Aorta (tissue), 5 donors: Measurements from ENCODE around the gene SACS. TPM values are rescaled to one million over a fixed set of nuclear protein-coding genes. Genes with fewer than 3 reads are reported as not detected.

Experiments used
- ATAC-seq: fragments of 200-7000 bp; cut with Tn5 transposase; one replicate; pipeline ENCODE4 v1.9.1; 2022; ENCODE audit warnings: moderate library complexity; ENCODE audit not compliant: low FRiP score
- DNase-seq, 2 donors: peaks; one replicate each; pipeline ENCODE4 v3.0.0-alpha.2; 2020
- H3K27ac ChIP-seq, 2 donors: one replicate each; pipeline ENCODE4 v1.5.1; 2013; ENCODE audit warnings: low read length in 2 of 2, mild to moderate bottlenecking in 2 of 2, moderate library complexity in 2 of 2, control low read depth in 1 of 2, inconsistent platforms in 1 of 2, low read depth in 1 of 2
- H3K27me3 ChIP-seq, 2 donors: one replicate each; pipeline ENCODE4 v1.6.1; 2013; ENCODE audit warnings: control low read depth in 1 of 2, low read length in 1 of 2, mild to moderate bottlenecking in 1 of 2, moderate library complexity in 1 of 2; ENCODE audit not compliant: insufficient read depth in 2 of 2, control insufficient read depth in 1 of 2
- H3K36me3 ChIP-seq, 2 donors: one replicate each; pipeline ENCODE4 v1.6.1; 2013; ENCODE audit warnings: control low read depth in 1 of 2, low read length in 1 of 2, mild to moderate bottlenecking in 1 of 2; ENCODE audit not compliant: insufficient read depth in 2 of 2, control insufficient read depth in 1 of 2
- H3K4me1 ChIP-seq, 2 donors: one replicate each; pipeline ENCODE4 v1.6.1; 2013; ENCODE audit warnings: low read length in 2 of 2, control low read depth in 1 of 2, mild to moderate bottlenecking in 1 of 2, moderate library complexity in 1 of 2; ENCODE audit not compliant: insufficient read depth in 2 of 2, control insufficient read depth in 1 of 2
- H3K4me3 ChIP-seq, 2 donors: one replicate each; pipeline ENCODE4 v1.5.1; 2013; ENCODE audit warnings: low read length in 2 of 2, control low read depth in 1 of 2, mild to moderate bottlenecking in 1 of 2
- H3K9me3 ChIP-seq: one replicate; pipeline ENCODE4 v1.6.1; 2013; ENCODE audit warnings: mild to moderate bottlenecking, low read length; ENCODE audit not compliant: control insufficient read depth
- WGBS, 2 donors: extraction: QIAGEN DNeasy Blood & Tissue Kit; methylation state at CpG; one replicate each; pipeline ENCODE4 v1.1.7; 2013; 5-methylcytosine and 5-hydroxymethylcytosine counted together
- intact Hi-C, 2 donors: fragments of 100-400 bp; cut with DNase I; formaldehyde crosslinking; loops; one replicate each; pipeline versions ENCODE4 v1.14.2 to v1.15.0; 2022
- polyA plus RNA-seq, 2 donors: library from polyadenylated mRNA; stranded (reverse); fragments of 200-250 nt; gene quantifications; one replicate each; pipeline ENCODE4 v1.2.3, GENCODE V29; 2013
- total RNA-seq, 2 donors: library from RNA; stranded (reverse); fragmentation: NEBNext Ultra II Directional; extraction: Animal tissue kit (Norgen Biotek cat#: 25700); gene quantifications; one replicate each; pipeline ENCODE4 v1.2.1, GENCODE V29; 2021
- donor health status: healthy with polysubstance abuse.
- donor health status: Bipolar disorder and iron deficiency.
- donor health status: DM: no; HTN: no; CAD: no.
- donor health status: DM: no; HTN: no; CAD: no.
- donor health status: DM: yes; HTN: yes; CAD: no.

Gene SACS
- total and polyA plus RNA-seq, 4 donors: 3.0 to 79.0 (median 26.2) TPM

DNA sequence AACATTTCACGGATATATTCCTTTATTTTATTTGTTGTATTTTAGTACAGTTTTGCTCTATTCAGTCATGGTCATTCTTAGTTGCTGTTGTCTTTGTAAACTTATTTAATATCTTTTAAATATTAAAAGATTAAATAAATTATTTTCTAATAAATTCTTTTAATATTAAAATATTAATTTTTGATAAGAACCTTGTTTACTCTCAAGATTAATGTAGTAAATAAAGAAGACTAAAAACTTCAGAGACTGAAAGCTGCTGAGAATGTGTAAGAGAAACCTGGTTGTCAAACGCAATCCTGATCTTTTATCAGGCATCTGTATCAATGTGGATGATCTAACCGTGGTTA, 34.4 kb upstream of the SACS start:
- Histone ChIP-seq H3K4me1 (peaks cover 0 to 5% of the 10 kb centered on the region in 2 donors), H3K36me3 (no peaks in the 10 kb centered on the region), H3K4me3 (no peak overlapping the region), H3K27me3 (no peaks in the 10 kb centered on the region), H3K27ac (no peak overlapping the region), H3K9me3 (no peaks in the 10 kb centered on the region)
- DNase-seq (no peak), ATAC-seq (no peak)
- WGBS, 2 donors: 85 to 92% methylated on average over 3 of the region's 3 CpGs
- intact Hi-C loops: loop anchor here in 1 of 2 donors (5.0 to 10.0 kb wide), 4 partner anchors 109 to 429 kb away; partner anchors contain the start of gene C1QTNF9B

DNA sequence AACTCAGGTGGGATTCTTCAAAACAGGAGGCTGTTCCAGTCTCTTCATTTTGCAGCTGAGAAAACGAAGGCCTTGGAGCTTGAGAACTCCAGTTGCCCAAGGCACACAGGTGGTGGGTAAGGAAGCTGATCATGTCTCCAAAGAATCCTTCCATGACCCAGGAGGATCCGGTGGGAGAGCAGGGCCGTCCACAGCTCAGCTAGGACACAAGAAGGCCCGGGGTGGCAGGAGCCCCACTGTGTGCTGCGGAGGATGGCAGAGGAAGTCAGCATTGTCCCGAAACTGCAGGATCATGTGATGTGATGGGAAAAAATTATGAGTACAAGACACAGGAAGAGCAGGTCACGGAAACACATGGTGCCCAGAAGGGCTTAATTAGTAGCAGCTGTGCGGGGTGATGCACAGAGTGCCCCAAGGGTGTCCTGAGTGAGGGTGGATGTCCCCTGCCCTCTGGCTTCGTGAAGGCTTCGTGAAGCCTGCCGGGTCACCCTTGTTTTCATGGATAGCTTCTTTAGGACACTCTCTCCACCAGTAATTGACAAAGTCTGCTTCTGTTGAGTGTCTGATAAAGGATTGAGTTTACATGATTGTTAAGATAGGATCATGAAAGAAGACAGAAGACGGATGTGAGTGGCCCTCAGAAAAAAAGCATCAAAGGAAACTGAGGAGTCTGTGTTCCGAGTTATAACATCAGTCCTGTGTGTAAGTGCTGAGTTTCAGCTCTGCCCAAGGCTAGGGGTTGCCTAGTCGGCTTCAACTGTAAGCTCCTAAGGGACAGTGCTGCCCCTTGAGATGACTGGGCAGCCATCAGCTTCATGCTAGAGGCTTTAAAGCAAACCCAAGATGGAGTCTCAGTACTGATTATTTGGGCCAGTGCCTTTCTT, 33.8 kb upstream of the SACS start:
- no peak for ATAC-seq
- no peak overlapping the region for H3K4me3 ChIP-seq
- peak in 1 of 2 donors; percentile 42 for DNase-seq
- peaks cover 0 to 5% of the 10 kb centered on the region in 2 donors for H3K4me1 ChIP-seq
- intact Hi-C loops: loop anchor here in 1 of 2 donors (5.0 to 10.0 kb wide), 4 partner anchors 110 to 430 kb away; partner anchors contain the start of gene C1QTNF9B
- no peaks in the 10 kb centered on the region for H3K9me3 ChIP-seq
- peak overlapping the region in 1 of 2 donors; percentile 14 for H3K27ac ChIP-seq
- WGBS, 2 donors: 70 to 71% methylated on average over 14 of the region's 14 CpGs
- no peaks in the 10 kb centered on the region for H3K27me3 ChIP-seq
- H3K36me3 ChIP-seq: no peaks in the 10 kb centered on the region

DNA sequence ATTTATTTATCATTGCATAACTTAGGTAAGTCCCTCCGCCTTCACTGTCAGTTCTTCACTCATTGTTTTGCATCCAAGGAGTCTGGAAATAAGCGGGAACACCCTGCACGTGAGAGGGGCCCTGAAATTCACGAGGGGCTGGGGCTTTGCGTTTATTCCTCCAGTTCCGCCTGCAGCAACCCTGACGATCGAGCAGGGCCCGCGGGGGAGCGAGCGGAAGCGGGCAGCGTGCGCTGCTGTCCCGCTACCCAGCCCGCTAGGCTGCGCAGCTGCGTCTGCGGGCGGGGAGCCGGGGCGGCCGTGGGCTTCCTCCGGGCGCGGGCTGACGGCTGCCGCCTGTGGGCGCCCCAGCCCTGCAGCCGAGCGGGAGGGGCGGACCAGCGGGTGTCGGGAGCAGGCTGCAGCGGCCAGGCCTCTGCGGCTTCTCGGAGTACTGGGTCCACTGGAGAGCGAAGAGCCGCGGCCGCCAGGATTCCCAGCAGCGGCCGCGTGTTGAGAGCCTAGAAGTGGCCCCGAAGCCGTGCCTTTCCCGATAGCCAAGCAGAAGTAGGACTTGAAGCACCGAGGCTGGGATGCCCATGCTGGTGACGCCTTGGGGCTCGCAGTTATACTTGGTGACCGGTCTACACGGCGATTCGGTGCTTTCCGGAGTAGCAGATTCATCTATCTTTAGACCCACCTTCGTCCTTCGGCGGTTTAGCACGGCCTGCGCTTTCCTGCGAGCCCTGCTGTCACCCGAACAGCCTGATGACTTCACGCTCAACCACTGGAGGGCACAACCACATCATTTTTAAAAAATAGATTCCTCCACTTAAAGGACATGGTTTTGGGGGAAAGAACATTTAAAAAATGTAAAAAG, 32.9 kb upstream of the SACS start:
- Histone ChIP-seq H3K4me3 (peak overlapping the region in 1 of 2 donors; percentile 7), H3K27ac (peak overlapping the region in 1 of 2 donors; percentile 22), H3K36me3 (no peaks in the 10 kb centered on the region), H3K27me3 (no peaks in the 10 kb centered on the region), H3K4me1 (peaks cover 4 to 5% of the 10 kb centered on the region in 2 donors), H3K9me3 (no peaks in the 10 kb centered on the region)
- DNase-seq: peak; percentile 77 to 86
- ATAC-seq: peak; percentile 94
- 2 to 3% methylated on average over 63 to 64 of the region's 64 CpGs for WGBS, 2 donors
- intact Hi-C loops: loop anchor here (1.0 to 10.0 kb wide), 5 partner anchors 111 to 431 kb away; partner anchors contain the start of gene C1QTNF9B (in 1 of the 2)

DNA sequence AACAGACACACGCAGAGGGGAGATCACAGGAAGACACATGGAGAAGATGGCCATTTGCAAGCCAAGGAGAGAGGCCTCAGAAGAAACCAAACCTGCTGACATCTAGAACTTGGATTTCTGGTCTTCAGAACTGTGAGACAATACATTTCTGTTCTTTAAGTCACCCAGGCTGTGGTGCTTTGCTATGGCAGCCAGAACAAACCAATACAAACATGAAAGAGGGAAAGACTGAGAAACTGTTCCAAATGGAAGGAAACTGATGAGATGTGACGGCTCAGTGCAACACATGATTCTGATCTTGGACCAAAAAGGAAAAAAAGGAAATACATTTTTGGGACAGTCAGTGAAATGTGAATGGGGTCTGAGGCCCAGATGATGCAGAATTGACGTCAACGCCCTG, 30.2 kb upstream of the SACS start:
- Histone ChIP-seq H3K36me3 (no peaks in the 10 kb centered on the region), H3K4me3 (no peak overlapping the region), H3K27ac (peak overlapping the region; percentile 55 to 63), H3K9me3 (no peaks in the 10 kb centered on the region), H3K4me1 (peaks cover 4 to 5% of the 10 kb centered on the region in 2 donors), H3K27me3 (no peaks in the 10 kb centered on the region)
- intact Hi-C loops: loop anchor here in 1 of 2 donors (2.0 to 10.0 kb wide), 3 partner anchors 36 to 331 kb away; no protein-coding TSS in a partner anchor
- DNase-seq (no peak), ATAC-seq (no peak)
- 69 to 70% methylated on average over 4 of the region's 4 CpGs for WGBS, 2 donors

DNA sequence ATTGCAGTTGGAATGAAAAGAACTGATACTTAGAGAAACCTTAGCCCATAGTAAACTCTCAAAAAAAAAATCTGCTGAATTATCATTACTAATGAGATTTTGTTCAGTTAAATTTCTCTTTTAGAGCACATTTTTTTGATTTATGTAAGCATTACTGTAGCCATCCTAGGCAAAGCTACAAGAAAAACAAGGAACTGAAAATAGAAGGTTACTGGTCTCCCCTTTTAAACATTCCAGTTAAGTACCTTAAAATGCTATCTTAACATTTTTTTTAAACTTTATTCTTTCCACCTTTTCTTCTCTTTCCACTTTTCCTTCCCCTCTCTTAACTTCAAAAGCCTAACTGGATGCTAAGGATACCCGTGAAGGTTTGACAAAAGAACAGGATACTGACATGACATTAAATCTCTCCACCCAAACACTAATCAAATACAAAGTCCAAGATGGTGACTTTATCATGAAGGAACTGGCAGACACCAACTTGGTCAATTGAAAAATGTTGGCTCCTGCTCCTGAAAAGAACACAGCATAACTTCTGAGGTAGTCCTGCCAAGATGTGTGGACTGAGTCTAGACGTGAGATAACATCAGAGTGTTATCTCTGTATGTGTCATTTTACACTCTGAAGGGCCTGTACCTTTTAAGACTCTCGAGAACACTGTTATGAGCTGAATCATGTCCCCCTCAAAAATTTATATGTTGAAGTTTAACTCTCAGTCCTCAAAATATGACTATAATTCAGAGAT, 29.5 kb upstream of the SACS start:
- no peaks in the 10 kb centered on the region for H3K36me3 ChIP-seq

DNA sequence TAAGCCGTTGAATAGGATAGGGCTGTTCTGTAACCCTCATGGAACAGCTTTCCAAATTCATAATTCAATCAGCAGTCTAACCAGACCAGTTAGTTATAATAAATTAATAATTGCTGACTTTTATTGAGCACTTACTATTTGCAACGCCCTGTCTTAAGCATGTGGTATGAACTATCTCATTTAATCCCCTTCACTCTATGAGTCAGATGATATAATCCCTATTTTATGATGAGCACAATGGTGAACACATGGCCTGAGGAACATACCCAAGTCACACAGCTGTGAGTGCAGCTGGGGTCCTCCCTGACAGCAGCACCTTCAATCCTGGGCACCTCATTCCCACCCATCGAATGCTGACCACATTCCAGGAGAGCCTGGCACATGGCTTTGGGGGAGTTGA, 28.0 kb upstream of the SACS start:
- intact Hi-C loops: loop anchor here in 1 of 2 donors (5.0 to 10.0 kb wide), 2 partner anchors 34 to 333 kb away; no protein-coding TSS in a partner anchor
- no peak for DNase-seq
- 83 to 85% methylated on average over 3 of the region's 3 CpGs for WGBS, 2 donors
- H3K36me3 ChIP-seq: no peaks in the 10 kb centered on the region
- H3K4me3 ChIP-seq: no peak overlapping the region
- peak overlapping the region; percentile 52 to 84 for H3K27ac ChIP-seq
- no peak for ATAC-seq
- H3K27me3 ChIP-seq: no peaks in the 10 kb centered on the region
- H3K9me3 ChIP-seq: no peaks in the 10 kb centered on the region
- peaks cover 4 to 5% of the 10 kb centered on the region in 2 donors for H3K4me1 ChIP-seq

More for the DNA sequence above, 29.5 kb upstream of the SACS start:
- Histone ChIP-seq H3K4me3 (no peak overlapping the region), H3K27ac (peak overlapping the region; percentile 60 to 81), H3K27me3 (no peaks in the 10 kb centered on the region), H3K9me3 (no peaks in the 10 kb centered on the region), H3K4me1 (peaks cover 4 to 5% of the 10 kb centered on the region in 2 donors)
- ATAC-seq (no peak), DNase-seq (no peak)
- intact Hi-C loops: loop anchor here in 1 of 2 donors (2.0 to 10.0 kb wide), 3 partner anchors 36 to 332 kb away; no protein-coding TSS in a partner anchor
- WGBS, 2 donors: 0 to 7% methylated on average over 3 of the region's 3 CpGs

DNA sequence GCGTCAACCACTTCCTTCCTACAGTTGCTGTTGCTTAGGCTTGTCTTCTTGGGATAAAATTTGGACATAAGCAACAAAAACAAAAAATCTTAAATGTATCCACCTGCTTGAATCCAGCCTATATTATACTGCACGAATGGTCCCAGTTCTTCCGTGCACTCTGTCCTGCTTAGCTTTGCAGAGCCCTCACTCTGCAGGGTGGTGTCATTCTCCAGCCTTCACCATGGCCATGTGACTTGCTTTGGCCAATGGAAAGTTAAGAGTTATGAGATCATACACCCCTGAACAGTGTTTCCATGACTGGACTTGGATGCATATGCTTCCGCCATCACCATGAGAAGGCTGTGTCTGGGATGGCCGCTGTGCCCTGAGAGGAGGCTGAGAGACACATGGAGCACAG, 27.4 kb upstream of the SACS start:
- H3K36me3 ChIP-seq: no peaks in the 10 kb centered on the region
- H3K4me1 ChIP-seq: peaks cover 4 to 5% of the 10 kb centered on the region in 2 donors
- H3K27me3 ChIP-seq: no peaks in the 10 kb centered on the region
- no peak overlapping the region for H3K4me3 ChIP-seq
- ATAC-seq: no peak
- 96 to 99% methylated on average over 5 of the region's 5 CpGs for WGBS, 2 donors
- intact Hi-C loops: loop anchor here in 1 of 2 donors (5.0 to 10.0 kb wide), 2 partner anchors 34 to 334 kb away; no protein-coding TSS in a partner anchor
- H3K9me3 ChIP-seq: no peaks in the 10 kb centered on the region
- DNase-seq: no peak
- H3K27ac ChIP-seq: no peak overlapping the region

DNA sequence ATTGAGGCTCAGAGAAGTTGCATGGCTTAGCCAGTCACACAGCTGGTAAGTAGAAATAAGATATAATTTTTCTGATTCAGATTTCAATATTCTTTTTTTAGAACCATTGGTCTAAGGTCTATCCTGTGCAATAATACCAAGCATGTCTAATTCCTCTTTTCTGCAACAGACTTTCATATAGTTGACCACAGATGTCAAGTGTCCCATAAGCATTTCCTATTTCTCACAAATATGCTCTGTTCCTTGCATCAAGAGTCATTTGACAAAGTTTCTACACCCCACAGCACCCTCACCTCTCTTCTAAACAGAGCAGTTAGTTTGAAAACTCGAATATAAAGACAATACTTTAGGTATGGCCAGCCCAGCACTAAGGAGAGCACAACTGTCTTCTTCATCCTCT, 26.8 kb upstream of the SACS start:
- no peaks in the 10 kb centered on the region for H3K36me3 ChIP-seq
- no peaks in the 10 kb centered on the region for H3K27me3 ChIP-seq
- no peak overlapping the region for H3K27ac ChIP-seq
- no peak for ATAC-seq
- H3K4me3 ChIP-seq: no peak overlapping the region
- WGBS, 2 donors: 92% methylated on average over 1 of the region's 1 CpG
- intact Hi-C loops: loop anchor here in 1 of 2 donors (5.0 to 10.0 kb wide), 2 partner anchors 33 to 334 kb away; no protein-coding TSS in a partner anchor
- DNase-seq: no peak
- H3K4me1 ChIP-seq: peaks cover 4 to 5% of the 10 kb centered on the region in 2 donors
- H3K9me3 ChIP-seq: no peaks in the 10 kb centered on the region
